ENCODE data around the gene CABLES2.

Gene CABLES2

DNA sequence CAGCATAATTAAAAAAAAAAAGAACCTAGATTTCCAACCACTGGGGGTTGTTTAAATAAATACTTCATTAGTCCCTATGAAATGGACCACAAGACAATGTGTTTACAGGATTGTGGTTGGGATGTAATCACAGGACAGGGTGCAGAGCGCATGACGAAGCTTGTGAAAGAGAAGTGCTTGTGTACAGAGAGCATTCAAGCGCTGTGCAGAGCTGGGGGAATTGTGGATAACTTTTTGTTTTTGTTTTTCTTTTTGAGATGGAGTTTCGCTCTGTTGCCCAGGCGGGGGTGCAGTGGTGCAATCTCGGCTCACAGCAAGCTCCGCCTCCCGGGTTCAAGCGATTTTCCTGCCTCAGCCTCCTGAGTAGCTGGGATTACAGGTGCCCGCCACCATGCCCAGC lies 62.3 kb downstream of the CABLES2 start:
- no peak for DNase-seq

DNA sequence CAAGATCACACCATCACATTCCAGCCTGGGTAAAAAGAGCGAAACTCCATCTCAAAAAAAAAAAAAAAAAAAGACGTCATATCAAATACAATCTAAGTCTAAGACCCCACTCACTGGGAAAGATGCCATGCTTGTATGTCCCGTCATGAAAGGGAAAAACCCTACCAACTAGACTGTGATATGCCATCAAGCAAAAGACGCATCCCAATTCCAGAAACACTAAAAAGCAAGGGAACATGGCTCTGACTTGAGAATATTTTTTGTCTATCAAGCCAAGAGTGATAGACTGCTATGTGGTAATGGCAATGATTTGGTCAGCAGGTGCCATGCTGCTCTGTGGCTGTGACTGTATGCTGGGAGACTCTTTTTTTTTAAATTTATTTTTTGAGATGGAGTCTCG lies 63.0 kb downstream of the CABLES2 start:
- DNase-seq, result no peak

DNA sequence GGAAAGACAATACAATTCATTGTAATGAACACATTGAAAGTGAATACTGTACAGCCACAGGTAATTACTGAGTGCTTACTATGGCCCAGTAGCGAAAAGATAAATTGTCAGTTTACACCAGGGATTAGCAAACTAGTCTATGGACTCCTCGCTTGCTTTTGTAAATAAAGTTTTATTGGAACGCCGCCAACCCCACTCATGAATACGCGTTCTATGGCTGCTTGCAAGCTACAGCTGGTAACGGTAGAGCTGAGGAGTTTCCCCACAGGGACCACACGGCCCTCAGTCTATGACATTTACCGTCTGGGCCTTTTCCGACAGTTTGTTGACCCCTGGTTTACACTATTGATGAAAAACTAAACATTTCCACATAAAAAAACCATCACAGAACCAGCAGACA lies 64.2 kb downstream of the CABLES2 start:
- no peak for DNase-seq

DNA sequence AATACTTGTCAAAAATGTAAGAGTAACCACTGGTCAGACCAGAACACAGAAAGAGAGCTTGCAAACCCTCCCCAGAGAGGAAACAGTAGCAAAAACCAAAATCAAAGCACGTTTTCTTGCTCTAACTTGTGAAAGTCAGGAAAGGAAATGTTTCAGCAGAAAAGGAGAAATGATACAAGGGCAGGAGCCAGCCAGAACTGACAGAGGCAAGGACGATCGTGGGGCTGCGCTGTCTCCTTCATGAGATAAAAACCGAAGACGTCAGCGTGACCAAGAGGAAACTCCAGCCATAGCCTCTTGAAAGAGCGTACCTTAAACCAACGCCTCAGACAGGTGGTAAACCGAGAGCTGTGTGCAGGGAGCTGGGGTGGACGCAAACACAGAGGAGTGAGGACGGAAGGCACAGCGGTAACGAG lies 67.4 kb downstream of the CABLES2 start:
- DNase-seq, result no peak

All from NCI-H226 (cell line).